Measurements from ENCODE around the gene KLHL14. TPM values are rescaled to one million over a fixed set of nuclear protein-coding genes. Genes with fewer than 3 reads are reported as not detected.

Gene KLHL14
- total RNA-seq, 1 experiment from 2014 or later = not detected

DNA sequence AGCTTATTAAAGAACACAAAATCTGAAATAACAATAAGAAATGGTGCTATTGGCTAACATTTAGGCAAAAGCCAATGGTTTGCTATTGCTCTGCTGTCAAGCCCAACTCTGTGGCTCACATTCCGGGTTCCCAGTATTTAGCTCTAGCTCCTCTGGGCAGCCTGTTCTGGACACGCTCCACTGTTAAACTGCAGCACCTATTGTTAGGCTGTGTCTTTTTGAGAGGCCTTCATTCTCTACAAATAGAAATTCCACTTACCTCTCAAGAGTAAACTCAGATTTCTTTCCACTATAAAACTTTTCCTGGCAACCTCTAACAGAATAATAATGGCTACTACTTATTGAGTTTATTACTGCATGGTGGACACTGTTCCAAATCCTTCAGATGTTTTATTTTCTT is 3.7 kb upstream of the KLHL14 start:
- no peak overlapping the region for H3K4me3 ChIP-seq (replicated peaks in 1 of 2; ENCODE audit: low read depth in 1 of 2, low read length in 2 of 2)
- ChIA-PET CTCF (no interaction called here), RAD21 (ENCODE audit: low non-redundant PET in 1 of 2, low total read pairs in 2 of 2, uncharacterized antibody in 2 of 2, unreplicated experiment in 2 of 2) (no interaction called here), POLR2A (no interaction called here)
- no peak for ATAC-seq
- H3K9me2 ChIP-seq (ENCODE audit: insufficient read depth) = no peaks in the 10 kb centered on the region
- no peak overlapping the region for H3K4me2 ChIP-seq (ENCODE audit: low read length)
- no peaks in the 10 kb centered on the region for H3K4me1 ChIP-seq (ENCODE audit: control insufficient read depth in 1 of 2, insufficient read depth in 2 of 2, low read length in 2 of 2)
- no peak overlapping the region for H3K9ac ChIP-seq (ENCODE audit: low read length)
- intact Hi-C loops (cut with micrococcal nuclease) = no loop called here
- H2AFZ ChIP-seq (ENCODE audit: low read depth, low read length, poor library complexity, severe bottlenecking) = no peak overlapping the region
- no peaks in the 10 kb centered on the region for H3K36me3 ChIP-seq (ENCODE audit: control insufficient read depth in 1 of 2, insufficient read depth in 2 of 2, low read length in 2 of 2)
- BruUV-seq (replicated peaks) = no TSS peak
- no peaks in the 10 kb centered on the region for H3K27me3 ChIP-seq (ENCODE audit: insufficient read depth, low read length)
- DNase-seq (ENCODE audit: low read depth, low spot score) = no peak
- TF ChIP-seq ZFX (IDR thresholded peaks at IDR 0.05) (no peak), EGR1 (IDR thresholded peaks at IDR 0.05; ENCODE audit: low read depth) (no peak), FOSL1 (IDR thresholded peaks at IDR 0.05; ENCODE audit: low read depth) (no peak), SP1 (IDR thresholded peaks at IDR 0.05; ENCODE audit: low read depth) (no peak), CBX3 (IDR thresholded peaks at IDR 0.05; ENCODE audit: low read depth) (no peak), ZNF274 (IDR thresholded peaks at IDR 0.05; ENCODE audit: low read depth, low read length) (no peak), EZH2phosphoT487 (IDR thresholded peaks at IDR 0.05; ENCODE audit: borderline replicate concordance) (no peak), CEBPB (IDR thresholded peaks at IDR 0.05; ENCODE audit: low read depth) (no peak), POLR2A (IDR thresholded peaks at IDR 0.05; ENCODE audit: borderline replicate concordance, extremely low read depth, insufficient read depth, insufficient read length) (no peak), TCF7L2 (IDR thresholded peaks at IDR 0.05; ENCODE audit: borderline replicate concordance, extremely low read depth, insufficient read depth, insufficient read length) (no peak), ELF1 (IDR thresholded peaks at IDR 0.05; ENCODE audit: borderline replicate concordance, low read depth) (no peak), SRF (IDR thresholded peaks at IDR 0.05; ENCODE audit: low read depth) (no peak), SIN3A (IDR thresholded peaks at IDR 0.05; ENCODE audit: low read depth) (no peak), POLR2AphosphoS5 (IDR thresholded peaks at IDR 0.05; ENCODE audit: low read depth, low read length) (no peak), YY1 (IDR thresholded peaks at IDR 0.05; ENCODE audit: extremely low read depth, insufficient replicate concordance, low read depth, low read length) (no peak)
- TF ChIP-seq, protein P1, sequence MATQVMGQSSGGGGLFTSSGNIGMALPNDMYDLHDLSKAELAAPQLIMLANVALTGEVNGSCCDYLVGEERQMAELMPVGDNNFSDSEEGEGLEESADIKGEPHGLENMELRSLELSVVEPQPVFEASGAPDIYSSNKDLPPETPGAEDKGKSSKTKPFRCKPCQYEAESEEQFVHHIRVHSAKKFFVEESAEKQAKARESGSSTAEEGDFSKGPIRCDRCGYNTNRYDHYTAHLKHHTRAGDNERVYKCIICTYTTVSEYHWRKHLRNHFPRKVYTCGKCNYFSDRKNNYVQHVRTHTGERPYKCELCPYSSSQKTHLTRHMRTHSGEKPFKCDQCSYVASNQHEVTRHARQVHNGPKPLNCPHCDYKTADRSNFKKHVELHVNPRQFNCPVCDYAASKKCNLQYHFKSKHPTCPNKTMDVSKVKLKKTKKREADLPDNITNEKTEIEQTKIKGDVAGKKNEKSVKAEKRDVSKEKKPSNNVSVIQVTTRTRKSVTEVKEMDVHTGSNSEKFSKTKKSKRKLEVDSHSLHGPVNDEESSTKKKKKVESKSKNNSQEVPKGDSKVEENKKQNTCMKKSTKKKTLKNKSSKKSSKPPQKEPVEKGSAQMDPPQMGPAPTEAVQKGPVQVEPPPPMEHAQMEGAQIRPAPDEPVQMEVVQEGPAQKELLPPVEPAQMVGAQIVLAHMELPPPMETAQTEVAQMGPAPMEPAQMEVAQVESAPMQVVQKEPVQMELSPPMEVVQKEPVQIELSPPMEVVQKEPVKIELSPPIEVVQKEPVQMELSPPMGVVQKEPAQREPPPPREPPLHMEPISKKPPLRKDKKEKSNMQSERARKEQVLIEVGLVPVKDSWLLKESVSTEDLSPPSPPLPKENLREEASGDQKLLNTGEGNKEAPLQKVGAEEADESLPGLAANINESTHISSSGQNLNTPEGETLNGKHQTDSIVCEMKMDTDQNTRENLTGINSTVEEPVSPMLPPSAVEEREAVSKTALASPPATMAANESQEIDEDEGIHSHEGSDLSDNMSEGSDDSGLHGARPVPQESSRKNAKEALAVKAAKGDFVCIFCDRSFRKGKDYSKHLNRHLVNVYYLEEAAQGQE (IDR thresholded peaks at IDR 0.05; ENCODE audit: low read depth) = no peak
- TF ChIP-seq, protein P2, sequence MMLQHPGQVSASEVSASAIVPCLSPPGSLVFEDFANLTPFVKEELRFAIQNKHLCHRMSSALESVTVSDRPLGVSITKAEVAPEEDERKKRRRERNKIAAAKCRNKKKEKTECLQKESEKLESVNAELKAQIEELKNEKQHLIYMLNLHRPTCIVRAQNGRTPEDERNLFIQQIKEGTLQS (IDR thresholded peaks at IDR 0.05) = no peak
- TF ChIP-seq, protein P3, sequence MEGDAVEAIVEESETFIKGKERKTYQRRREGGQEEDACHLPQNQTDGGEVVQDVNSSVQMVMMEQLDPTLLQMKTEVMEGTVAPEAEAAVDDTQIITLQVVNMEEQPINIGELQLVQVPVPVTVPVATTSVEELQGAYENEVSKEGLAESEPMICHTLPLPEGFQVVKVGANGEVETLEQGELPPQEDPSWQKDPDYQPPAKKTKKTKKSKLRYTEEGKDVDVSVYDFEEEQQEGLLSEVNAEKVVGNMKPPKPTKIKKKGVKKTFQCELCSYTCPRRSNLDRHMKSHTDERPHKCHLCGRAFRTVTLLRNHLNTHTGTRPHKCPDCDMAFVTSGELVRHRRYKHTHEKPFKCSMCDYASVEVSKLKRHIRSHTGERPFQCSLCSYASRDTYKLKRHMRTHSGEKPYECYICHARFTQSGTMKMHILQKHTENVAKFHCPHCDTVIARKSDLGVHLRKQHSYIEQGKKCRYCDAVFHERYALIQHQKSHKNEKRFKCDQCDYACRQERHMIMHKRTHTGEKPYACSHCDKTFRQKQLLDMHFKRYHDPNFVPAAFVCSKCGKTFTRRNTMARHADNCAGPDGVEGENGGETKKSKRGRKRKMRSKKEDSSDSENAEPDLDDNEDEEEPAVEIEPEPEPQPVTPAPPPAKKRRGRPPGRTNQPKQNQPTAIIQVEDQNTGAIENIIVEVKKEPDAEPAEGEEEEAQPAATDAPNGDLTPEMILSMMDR (IDR thresholded peaks at IDR 0.05 in 2 of 3, conservative IDR thresholded peaks at IDR 0.05 in 1 of 3; ENCODE audit: borderline replicate concordance in 1 of 3, insufficient read depth in 1 of 3, low read depth in 2 of 3, low read length in 2 of 3) = no peak
- no peak overlapping the region for H3K27ac ChIP-seq (ENCODE audit: low read depth, low read length)
- H3K79me2 ChIP-seq (ENCODE audit: insufficient read depth, low read length) = no peaks in the 10 kb centered on the region
- H3K9me3 ChIP-seq (ENCODE audit: control insufficient read depth in 1 of 2, insufficient read depth in 1 of 2, low read depth in 1 of 2, low read length in 2 of 2) = no peaks in the 10 kb centered on the region
- no peaks in the 10 kb centered on the region for H4K20me1 ChIP-seq (ENCODE audit: insufficient read depth)
